Measurements from ENCODE around the gene TNFRSF1B.

Gene TNFRSF1B

DNA sequence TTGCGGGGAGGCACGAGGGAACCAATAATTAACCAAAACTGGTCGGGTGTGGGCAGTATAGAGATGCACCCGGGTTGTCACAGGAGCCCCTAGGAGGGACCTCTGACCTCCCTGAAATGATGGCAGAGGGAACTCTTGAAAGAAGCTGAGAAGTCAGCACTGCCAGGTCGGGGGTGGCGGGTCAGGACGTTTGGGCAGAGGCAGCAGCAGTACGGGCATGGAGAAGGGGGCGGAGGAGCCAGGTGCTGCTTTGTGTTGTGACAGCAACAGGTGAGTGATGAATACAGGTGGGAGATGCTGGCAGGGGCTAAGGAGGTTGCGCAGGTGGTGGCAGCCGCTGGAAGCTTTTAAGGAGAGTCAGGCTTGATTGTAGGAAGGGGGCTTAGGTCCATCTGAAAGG is 11.7 kb downstream of the TNFRSF1B start:
- H3K9ac ChIP-seq (ENCODE audit: low read length), result no peak overlapping the region
- peaks cover 26% of the 10 kb centered on the region for H3K4me1 ChIP-seq (ENCODE audit: control insufficient read depth, insufficient read depth, low read length)
- no peaks in the 10 kb centered on the region for H3K27me3 ChIP-seq (ENCODE audit: control insufficient read depth, insufficient read depth, low read length)
- H3K4me3 ChIP-seq (ENCODE audit: low read depth, low read length), result no peak overlapping the region
- H3K9me3 ChIP-seq (ENCODE audit: control insufficient read depth, insufficient read depth, low read depth, low read length), result no peaks in the 10 kb centered on the region
- no peaks in the 10 kb centered on the region for H3K36me3 ChIP-seq (ENCODE audit: control insufficient read depth, insufficient read depth, low read length)
- no peak overlapping the region for H3K27ac ChIP-seq (ENCODE audit: low read depth, low read length)

DNA sequence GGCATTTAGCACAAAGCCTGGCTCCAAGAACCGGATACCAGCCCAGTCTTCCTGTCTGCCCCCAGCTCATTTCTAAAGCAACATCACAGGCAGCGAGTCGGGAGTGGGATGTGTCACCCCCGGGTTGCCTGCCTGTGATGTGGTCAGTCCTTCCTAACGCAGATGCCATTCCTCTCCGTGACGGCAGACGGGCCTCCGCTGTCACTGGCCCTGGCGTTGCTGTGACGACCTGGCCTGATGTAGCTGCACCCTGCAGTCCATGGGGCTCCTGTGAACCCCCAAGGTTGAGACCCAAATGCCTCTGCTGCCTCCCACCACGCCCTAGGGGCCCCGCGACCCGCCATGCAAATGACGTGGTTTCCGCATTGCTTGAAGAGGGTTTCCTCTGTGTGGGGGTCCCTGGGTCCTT is 12.3 kb downstream of the TNFRSF1B start:
- Histone ChIP-seq H3K4me3 (ENCODE audit: low read depth, low read length) (no peak overlapping the region), H3K36me3 (ENCODE audit: control insufficient read depth, insufficient read depth, low read length) (no peaks in the 10 kb centered on the region), H3K9ac (ENCODE audit: low read length) (no peak overlapping the region), H3K4me1 (ENCODE audit: control insufficient read depth, insufficient read depth, low read length) (peaks cover 26% of the 10 kb centered on the region), H3K9me3 (ENCODE audit: control insufficient read depth, insufficient read depth, low read depth, low read length) (no peaks in the 10 kb centered on the region), H3K27me3 (ENCODE audit: control insufficient read depth, insufficient read depth, low read length) (no peaks in the 10 kb centered on the region), H3K27ac (ENCODE audit: low read depth, low read length) (no peak overlapping the region)

DNA sequence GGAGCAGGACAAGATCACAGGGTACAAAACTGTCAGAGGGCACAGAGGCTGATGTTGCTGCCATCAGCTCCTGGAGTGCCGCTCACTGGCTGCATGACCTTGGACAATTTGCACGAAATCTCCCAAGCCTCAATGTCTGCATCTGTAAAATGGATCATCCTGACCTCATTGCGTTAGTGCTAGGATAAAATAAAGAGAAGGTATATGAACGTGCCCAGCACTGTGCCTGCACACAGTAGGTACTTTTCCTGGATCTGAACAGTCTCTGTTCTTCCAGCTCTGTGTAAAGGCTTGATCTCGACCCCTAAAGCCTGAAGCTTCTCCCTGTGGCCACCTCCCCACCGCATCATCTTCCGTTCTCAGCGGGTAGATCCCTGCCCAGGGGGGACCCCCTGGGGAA is 12.9 kb downstream of the TNFRSF1B start:
- no peaks in the 10 kb centered on the region for H3K27me3 ChIP-seq (ENCODE audit: control insufficient read depth, insufficient read depth, low read length)
- peaks cover 26% of the 10 kb centered on the region for H3K4me1 ChIP-seq (ENCODE audit: control insufficient read depth, insufficient read depth, low read length)
- H3K27ac ChIP-seq (ENCODE audit: low read depth, low read length), result no peak overlapping the region
- H3K4me3 ChIP-seq (ENCODE audit: low read depth, low read length), result no peak overlapping the region
- H3K9ac ChIP-seq (ENCODE audit: low read length), result no peak overlapping the region
- H3K9me3 ChIP-seq (ENCODE audit: control insufficient read depth, insufficient read depth, low read depth, low read length), result peaks cover under 1% of the 10 kb centered on the region; the same call in 1 of the 2 replicates
- H3K36me3 ChIP-seq (ENCODE audit: control insufficient read depth, insufficient read depth, low read length), result no peaks in the 10 kb centered on the region

DNA sequence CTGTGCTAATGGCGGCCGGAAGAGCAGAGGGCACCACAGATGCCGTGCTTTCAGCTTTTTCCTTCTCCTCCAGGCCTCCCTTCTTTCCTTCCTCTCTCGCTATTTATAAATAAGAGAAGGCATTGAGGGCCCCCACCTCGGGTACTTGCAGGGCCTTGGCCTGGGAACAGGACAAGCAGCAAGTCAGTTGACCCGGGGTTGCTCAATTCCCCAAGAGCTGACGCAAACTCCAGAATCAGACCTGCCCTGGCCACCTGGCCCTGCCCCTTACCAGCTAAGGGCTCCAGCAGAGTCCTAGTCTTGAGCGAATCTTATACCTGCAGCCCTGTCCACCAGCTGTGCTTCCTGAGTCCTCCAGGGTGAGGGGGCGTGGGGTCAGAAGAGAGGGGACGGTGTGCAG is 13.5 kb downstream of the TNFRSF1B start:
- no peak overlapping the region for H3K4me3 ChIP-seq (ENCODE audit: low read depth, low read length)
- no peaks in the 10 kb centered on the region for H3K27me3 ChIP-seq (ENCODE audit: control insufficient read depth, insufficient read depth, low read length)

DNA sequence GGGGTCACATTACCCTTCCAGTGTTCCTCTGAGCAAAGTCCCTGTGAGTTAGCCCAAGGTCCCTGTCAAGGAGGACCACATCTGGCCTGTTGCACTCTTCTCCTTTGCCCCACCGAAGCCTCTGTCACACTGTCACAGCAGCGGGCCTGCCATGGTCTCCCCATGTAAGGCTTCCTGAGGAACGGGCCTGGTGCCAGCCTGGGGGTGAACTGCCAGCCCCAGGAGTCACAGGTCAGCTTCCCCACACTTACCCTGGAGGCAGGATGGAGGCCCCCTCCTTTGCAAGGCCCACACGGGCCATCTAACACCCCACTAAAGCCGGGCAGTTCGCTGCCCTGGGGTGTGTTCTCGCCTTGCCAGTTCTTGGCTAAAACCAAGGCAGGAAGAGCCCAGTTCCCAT is 14.1 kb downstream of the TNFRSF1B start:
- Histone ChIP-seq H3K36me3 (ENCODE audit: control insufficient read depth, insufficient read depth, low read length) (no peaks in the 10 kb centered on the region), H3K27ac (ENCODE audit: low read depth, low read length) (no peak overlapping the region), H3K9me3 (ENCODE audit: control insufficient read depth, insufficient read depth, low read depth, low read length) (peaks cover 3% of the 10 kb centered on the region; the same call in 1 of the 2 replicates), H3K27me3 (ENCODE audit: control insufficient read depth, insufficient read depth, low read length) (no peaks in the 10 kb centered on the region), H3K4me3 (ENCODE audit: low read depth, low read length) (no peak overlapping the region), H3K4me1 (ENCODE audit: control insufficient read depth, insufficient read depth, low read length) (peaks cover 16% of the 10 kb centered on the region), H3K9ac (ENCODE audit: low read length) (no peak overlapping the region)

More for the DNA sequence above, 13.5 kb downstream of the TNFRSF1B start:
- no peak overlapping the region for H3K9ac ChIP-seq (ENCODE audit: low read length)
- H3K27ac ChIP-seq (ENCODE audit: low read depth, low read length), result no peak overlapping the region
- H3K4me1 ChIP-seq (ENCODE audit: control insufficient read depth, insufficient read depth, low read length), result peaks cover 20% of the 10 kb centered on the region
- H3K36me3 ChIP-seq (ENCODE audit: control insufficient read depth, insufficient read depth, low read length), result no peaks in the 10 kb centered on the region
- H3K9me3 ChIP-seq (ENCODE audit: control insufficient read depth, insufficient read depth, low read depth, low read length), result peaks cover 3% of the 10 kb centered on the region; the same call in 1 of the 2 replicates

DNA sequence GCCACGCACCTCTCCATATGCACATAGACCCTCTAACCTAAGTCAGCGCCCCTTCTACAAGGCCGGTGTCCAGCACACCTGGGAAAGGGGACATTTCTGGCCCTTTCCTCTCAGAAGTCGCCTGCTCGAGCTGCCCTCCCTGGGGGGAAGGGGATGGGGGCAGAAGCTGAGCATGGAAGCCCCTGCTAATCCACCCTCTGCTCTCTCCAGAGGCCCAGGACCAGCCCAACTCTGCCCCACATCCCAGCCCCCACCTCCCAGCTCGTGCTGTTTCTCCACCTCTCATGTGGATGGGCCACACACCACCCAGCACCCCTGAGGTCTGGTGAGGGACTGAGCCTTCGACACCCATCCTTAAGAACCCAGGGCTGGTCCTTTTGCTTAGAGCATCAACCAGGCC is 14.8 kb downstream of the TNFRSF1B start:
- Histone ChIP-seq H3K27me3 (ENCODE audit: control insufficient read depth, insufficient read depth, low read length) (no peaks in the 10 kb centered on the region), H3K9ac (ENCODE audit: low read length) (no peak overlapping the region), H3K4me1 (ENCODE audit: control insufficient read depth, insufficient read depth, low read length) (peaks cover 16% of the 10 kb centered on the region), H3K36me3 (ENCODE audit: control insufficient read depth, insufficient read depth, low read length) (no peaks in the 10 kb centered on the region), H3K27ac (ENCODE audit: low read depth, low read length) (no peak overlapping the region), H3K4me3 (ENCODE audit: low read depth, low read length) (no peak overlapping the region), H3K9me3 (ENCODE audit: control insufficient read depth, insufficient read depth, low read depth, low read length) (peaks cover 3% of the 10 kb centered on the region; the same call in 1 of the 2 replicates)

DNA sequence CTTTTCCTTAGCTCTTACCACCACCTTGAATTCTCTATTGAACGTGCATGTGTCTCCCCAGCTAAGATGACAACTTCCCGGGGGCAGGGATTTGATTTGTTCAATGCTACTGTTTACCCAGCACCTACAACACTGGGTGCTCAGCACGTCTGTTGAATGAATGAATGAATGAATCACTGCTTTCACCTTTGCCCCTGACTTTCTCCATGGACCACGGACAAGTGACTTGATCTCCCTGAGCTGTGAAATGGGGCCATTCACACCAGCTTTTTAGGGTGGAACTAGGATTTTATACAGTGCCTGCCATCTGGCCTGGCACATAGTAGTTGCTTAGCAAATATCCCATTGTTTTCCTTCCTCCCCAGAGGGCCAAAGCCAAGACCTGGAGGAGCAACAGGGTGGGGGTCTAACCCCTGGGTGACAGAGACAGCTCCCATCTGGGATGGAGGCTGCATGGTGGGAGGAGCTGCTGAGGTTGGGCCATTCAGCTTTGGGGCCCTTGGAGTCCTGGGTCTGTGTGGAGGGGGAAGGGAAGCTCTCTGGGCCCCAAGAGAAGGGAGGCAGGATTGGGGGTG is 15.7 kb downstream of the TNFRSF1B start:
- Histone ChIP-seq H3K27me3 (ENCODE audit: control insufficient read depth, insufficient read depth, low read length) (no peaks in the 10 kb centered on the region), H3K36me3 (ENCODE audit: control insufficient read depth, insufficient read depth, low read length) (no peaks in the 10 kb centered on the region), H3K27ac (ENCODE audit: low read depth, low read length) (no peak overlapping the region), H3K4me1 (ENCODE audit: control insufficient read depth, insufficient read depth, low read length) (peaks cover 12% of the 10 kb centered on the region), H3K4me3 (ENCODE audit: low read depth, low read length) (no peak overlapping the region), H3K9me3 (ENCODE audit: control insufficient read depth, insufficient read depth, low read depth, low read length) (peaks cover 3% of the 10 kb centered on the region; the same call in 1 of the 2 replicates), H3K9ac (ENCODE audit: low read length) (no peak overlapping the region)

DNA sequence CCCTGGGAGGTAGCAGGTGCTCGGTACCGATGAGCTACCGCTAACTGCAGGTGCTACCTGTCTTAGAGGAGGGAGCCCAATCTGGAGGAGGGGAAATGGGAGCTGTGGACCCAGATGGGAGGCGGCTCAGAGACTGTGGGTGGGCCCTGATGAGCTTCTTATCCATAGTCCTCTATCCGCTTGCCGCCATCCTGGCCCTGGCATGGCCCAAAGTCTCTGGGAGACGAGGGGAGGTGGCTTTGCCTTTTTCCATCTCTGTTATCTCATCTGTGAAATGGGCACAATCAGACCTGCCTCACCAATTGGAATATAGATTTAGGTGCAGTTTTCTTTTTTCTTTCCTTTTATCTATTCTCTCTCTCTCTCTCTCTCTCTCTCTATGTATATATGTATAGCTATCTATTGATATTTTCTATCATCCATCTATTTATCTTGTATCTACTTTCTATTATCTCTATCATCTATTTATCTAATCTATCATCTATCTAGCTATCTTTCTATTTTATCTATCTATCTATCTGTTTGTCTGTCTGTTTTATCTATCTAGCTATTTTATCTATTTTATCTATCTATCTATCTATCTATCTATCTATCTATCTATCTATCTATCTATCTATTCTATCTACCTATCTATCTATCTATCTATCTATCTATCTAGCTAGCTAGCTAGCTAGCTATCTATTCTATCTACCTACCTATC is 16.5 kb downstream of the TNFRSF1B start:
- H3K4me1 ChIP-seq (ENCODE audit: control insufficient read depth, insufficient read depth, low read length), result peaks cover 5% of the 10 kb centered on the region; the same call in 1 of the 2 replicates
- H3K9ac ChIP-seq (ENCODE audit: low read length), result no peak overlapping the region
- H3K27ac ChIP-seq (ENCODE audit: low read depth, low read length), result no peak overlapping the region
- no peaks in the 10 kb centered on the region for H3K27me3 ChIP-seq (ENCODE audit: control insufficient read depth, insufficient read depth, low read length)
- peaks cover 3% of the 10 kb centered on the region; the same call in 1 of the 2 replicates for H3K9me3 ChIP-seq (ENCODE audit: control insufficient read depth, insufficient read depth, low read depth, low read length)
- H3K36me3 ChIP-seq (ENCODE audit: control insufficient read depth, insufficient read depth, low read length), result no peaks in the 10 kb centered on the region
- H3K4me3 ChIP-seq (ENCODE audit: low read depth, low read length), result no peak overlapping the region

DNA sequence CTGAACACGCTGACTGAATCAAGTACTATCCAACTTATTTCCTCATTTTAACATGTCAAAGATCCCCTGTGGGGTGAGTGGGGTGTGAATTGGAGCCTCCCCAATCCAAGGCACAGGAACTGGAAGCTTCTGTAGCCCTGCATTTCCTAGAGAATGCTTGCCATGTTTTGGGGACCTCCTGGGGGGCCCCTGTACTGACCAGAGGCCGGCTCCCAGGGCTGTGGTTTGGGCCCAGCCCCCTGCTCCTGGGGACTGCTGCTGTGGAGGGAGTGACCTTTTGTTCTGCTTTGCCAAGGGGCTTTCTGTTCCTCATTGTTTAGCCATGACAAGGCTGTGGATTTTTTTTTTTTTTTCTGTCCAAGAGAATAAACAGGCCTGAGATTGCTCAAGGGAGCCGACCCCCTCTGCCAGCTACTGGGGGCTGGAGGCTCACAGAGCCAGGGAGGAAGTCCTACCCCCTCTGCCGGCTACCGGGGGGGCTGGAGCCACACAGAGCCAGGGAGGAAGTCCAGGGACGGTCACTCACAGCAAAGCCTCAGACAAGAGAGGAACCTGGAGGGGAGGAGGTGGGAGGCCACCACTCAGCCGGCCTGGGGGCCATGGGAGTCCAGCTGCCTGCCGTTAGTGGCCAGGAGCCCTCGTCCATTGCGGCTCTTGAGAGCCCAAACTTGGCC is 17.4 kb downstream of the TNFRSF1B start:
- peaks cover 3% of the 10 kb centered on the region; the same call in 1 of the 2 replicates for H3K9me3 ChIP-seq (ENCODE audit: control insufficient read depth, insufficient read depth, low read depth, low read length)
- no peak overlapping the region; the same call in 1 of the 2 replicates for H3K27ac ChIP-seq (ENCODE audit: low read depth, low read length)
- peaks cover 6% of the 10 kb centered on the region; the same call in 1 of the 2 replicates for H3K4me1 ChIP-seq (ENCODE audit: control insufficient read depth, insufficient read depth, low read length)
- no peak overlapping the region for H3K9ac ChIP-seq (ENCODE audit: low read length)
- H3K4me3 ChIP-seq (ENCODE audit: low read depth, low read length), result no peak overlapping the region
- no peaks in the 10 kb centered on the region for H3K36me3 ChIP-seq (ENCODE audit: control insufficient read depth, insufficient read depth, low read length)
- no peaks in the 10 kb centered on the region for H3K27me3 ChIP-seq (ENCODE audit: control insufficient read depth, insufficient read depth, low read length)

DNA sequence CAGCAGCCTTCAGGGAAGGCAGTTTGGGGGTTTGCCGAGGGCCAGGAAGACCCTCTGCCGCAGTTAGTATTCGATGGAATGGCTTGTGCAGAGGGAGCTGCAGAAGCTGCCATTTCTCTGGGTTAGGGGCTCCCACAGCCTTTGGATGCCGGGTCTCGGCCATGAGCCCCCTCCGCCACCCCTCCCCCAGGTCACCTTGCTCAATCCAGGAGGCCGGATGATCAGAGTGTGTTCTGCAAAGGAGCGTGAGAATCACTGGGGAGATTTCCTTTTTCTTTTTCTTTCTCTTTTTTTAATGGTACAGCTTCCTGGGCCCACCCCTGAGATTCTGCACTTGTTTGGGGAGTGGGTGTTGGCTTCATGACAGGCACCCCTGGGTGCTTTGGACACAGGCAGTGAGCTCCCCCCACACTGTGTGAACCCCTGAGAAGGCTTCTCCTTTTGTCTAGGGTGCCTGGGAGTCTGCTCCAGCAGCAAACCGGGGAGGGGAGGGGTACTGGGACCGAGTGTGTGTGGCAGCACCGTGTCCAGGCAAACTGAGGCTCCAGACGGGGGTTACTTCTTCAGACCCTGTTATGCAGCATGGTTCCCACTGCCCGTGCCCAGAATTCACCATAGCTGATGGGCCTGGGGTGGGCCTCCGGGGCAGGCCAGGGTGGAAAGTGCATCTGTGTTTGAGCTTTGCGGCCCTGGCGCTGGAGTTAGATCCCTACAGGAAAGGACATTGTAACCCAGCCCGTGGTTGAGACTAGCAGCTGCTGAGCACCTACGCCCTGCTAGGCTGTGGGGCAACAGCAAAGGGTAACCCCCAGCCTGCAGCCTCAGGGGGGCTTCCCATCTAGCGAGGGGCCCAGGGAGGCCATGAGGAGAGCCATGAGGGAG is 18.5 kb downstream of the TNFRSF1B start:
- Histone ChIP-seq H3K4me3 (ENCODE audit: low read depth, low read length) (no peak overlapping the region), H3K36me3 (ENCODE audit: control insufficient read depth, insufficient read depth, low read length) (no peaks in the 10 kb centered on the region), H3K4me1 (ENCODE audit: control insufficient read depth, insufficient read depth, low read length) (peaks cover 6% of the 10 kb centered on the region; the same call in 1 of the 2 replicates), H3K27ac (ENCODE audit: low read depth, low read length) (no peak overlapping the region; the same call in 1 of the 2 replicates), H3K9me3 (ENCODE audit: control insufficient read depth, insufficient read depth, low read depth, low read length) (peaks cover 3% of the 10 kb centered on the region; the same call in 1 of the 2 replicates), H3K27me3 (ENCODE audit: control insufficient read depth, insufficient read depth, low read length) (no peaks in the 10 kb centered on the region), H3K9ac (ENCODE audit: low read length) (no peak overlapping the region)

All from HUES6 (cell line).